ENCODE data around the gene FOXP2. TPM values are rescaled to one million over a fixed set of nuclear protein-coding genes. Genes with fewer than 3 reads are reported as not detected.

The FOXP2 gene
- total RNA-seq, 2 experiments from 2014 or later = not detected

DNA sequence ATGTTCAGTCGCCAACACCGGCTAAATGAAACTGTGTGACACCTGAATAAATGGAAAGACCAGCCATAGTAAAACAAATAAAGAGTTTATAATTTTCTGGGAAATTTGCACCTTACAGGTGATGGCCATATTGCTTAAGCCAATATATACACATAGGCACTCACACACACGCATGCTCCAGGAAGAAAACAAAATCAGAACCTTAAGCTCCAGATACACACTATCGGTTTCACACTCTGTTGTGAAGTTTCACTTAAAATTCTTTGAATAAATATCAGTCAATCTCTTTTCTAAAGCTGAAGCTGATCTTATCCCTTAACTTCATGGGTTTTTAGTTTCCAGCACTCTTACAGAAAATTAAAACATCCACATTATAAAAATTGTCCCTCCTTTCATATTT, 280.6 kb downstream of the FOXP2 start:
- Histone ChIP-seq H2AFZ (ENCODE audit: low read length) (no peak overlapping the region), H3K9me2 (ENCODE audit: insufficient read depth, low read length) (no peaks in the 10 kb centered on the region), H3K27ac (ENCODE audit: low read depth, low read length, poor library complexity, severe bottlenecking) (no peak overlapping the region), H3K9me3 (ENCODE audit: low read length) (no peaks in the 10 kb centered on the region), H3K4me1 (ENCODE audit: insufficient read depth, low read length, poor library complexity, severe bottlenecking) (no peaks in the 10 kb centered on the region), H4K20me1 (ENCODE audit: insufficient read depth, low read length) (no peaks in the 10 kb centered on the region), H3K4me2 (ENCODE audit: low read length) (no peak overlapping the region), H3K4me3 (ENCODE audit: low read depth, low read length, poor library complexity, severe bottlenecking) (no peak overlapping the region), H3K36me3 (ENCODE audit: insufficient read depth, low read length) (no peaks in the 10 kb centered on the region), H3K79me2 (ENCODE audit: insufficient read depth, low read depth, low read length) (no peaks in the 10 kb centered on the region)
- POLR2A ChIA-PET = no interaction called here
- intact Hi-C loops (cut with micrococcal nuclease; ENCODE audit: unreplicated experiment) = no loop called here
- CTCF ChIA-PET (ENCODE audit: unreplicated experiment) = no interaction called here
- no peak for TF ChIP-seq EZH2phosphoT487 (IDR thresholded peaks at IDR 0.05; ENCODE audit: borderline replicate concordance, low read depth, low read length)
- BruUV-seq (replicated peaks) = no TSS peak
- no peak for DNase-seq (ENCODE audit: low spot score)

- Histone ChIP-seq H4K20me1 (ENCODE audit: insufficient read depth, low read length) (no peaks in the 10 kb centered on the region), H3K27ac (ENCODE audit: low read depth, low read length, poor library complexity, severe bottlenecking) (no peak overlapping the region), H3K4me3 (ENCODE audit: low read depth, low read length, poor library complexity, severe bottlenecking) (no peak overlapping the region), H3K4me1 (ENCODE audit: insufficient read depth, low read length, poor library complexity, severe bottlenecking) (no peaks in the 10 kb centered on the region), H3K36me3 (ENCODE audit: insufficient read depth, low read length) (no peaks in the 10 kb centered on the region), H3K9me3 (ENCODE audit: low read length) (no peaks in the 10 kb centered on the region), H2AFZ (ENCODE audit: low read length) (no peak overlapping the region), H3K79me2 (ENCODE audit: insufficient read depth, low read depth, low read length) (no peaks in the 10 kb centered on the region), H3K9me2 (ENCODE audit: insufficient read depth, low read length) (no peaks in the 10 kb centered on the region), H3K4me2 (ENCODE audit: low read length) (no peak overlapping the region)
- intact Hi-C loops (cut with micrococcal nuclease; ENCODE audit: unreplicated experiment) = no loop called here
- ChIA-PET CTCF (ENCODE audit: unreplicated experiment) (no interaction called here), POLR2A (interaction anchor here (0.6 kb wide), 1 partner anchor 1028 kb away, joined by 3 read pairs; no protein-coding TSS in a partner anchor)
- no TSS peak for BruUV-seq (replicated peaks)
- no peak for DNase-seq (ENCODE audit: low spot score)
- TF ChIP-seq, protein P1, sequence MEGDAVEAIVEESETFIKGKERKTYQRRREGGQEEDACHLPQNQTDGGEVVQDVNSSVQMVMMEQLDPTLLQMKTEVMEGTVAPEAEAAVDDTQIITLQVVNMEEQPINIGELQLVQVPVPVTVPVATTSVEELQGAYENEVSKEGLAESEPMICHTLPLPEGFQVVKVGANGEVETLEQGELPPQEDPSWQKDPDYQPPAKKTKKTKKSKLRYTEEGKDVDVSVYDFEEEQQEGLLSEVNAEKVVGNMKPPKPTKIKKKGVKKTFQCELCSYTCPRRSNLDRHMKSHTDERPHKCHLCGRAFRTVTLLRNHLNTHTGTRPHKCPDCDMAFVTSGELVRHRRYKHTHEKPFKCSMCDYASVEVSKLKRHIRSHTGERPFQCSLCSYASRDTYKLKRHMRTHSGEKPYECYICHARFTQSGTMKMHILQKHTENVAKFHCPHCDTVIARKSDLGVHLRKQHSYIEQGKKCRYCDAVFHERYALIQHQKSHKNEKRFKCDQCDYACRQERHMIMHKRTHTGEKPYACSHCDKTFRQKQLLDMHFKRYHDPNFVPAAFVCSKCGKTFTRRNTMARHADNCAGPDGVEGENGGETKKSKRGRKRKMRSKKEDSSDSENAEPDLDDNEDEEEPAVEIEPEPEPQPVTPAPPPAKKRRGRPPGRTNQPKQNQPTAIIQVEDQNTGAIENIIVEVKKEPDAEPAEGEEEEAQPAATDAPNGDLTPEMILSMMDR (conservative IDR thresholded peaks at IDR 0.05; ENCODE audit: low read length) = no peak
- TF ChIP-seq EZH2phosphoT487 (IDR thresholded peaks at IDR 0.05; ENCODE audit: borderline replicate concordance, low read depth, low read length) = no peak
These were observed 285.8 kb downstream of the FOXP2 start for GRCh38 chr7:114700247-114700928.

- BruUV-seq (replicated peaks) = no TSS peak
- intact Hi-C loops (cut with micrococcal nuclease; ENCODE audit: unreplicated experiment) = no loop called here
- Histone ChIP-seq H4K20me1 (ENCODE audit: insufficient read depth, low read length) (no peaks in the 10 kb centered on the region), H3K27ac (ENCODE audit: low read depth, low read length, poor library complexity, severe bottlenecking) (no peak overlapping the region), H3K36me3 (ENCODE audit: insufficient read depth, low read length) (no peaks in the 10 kb centered on the region), H3K4me1 (ENCODE audit: insufficient read depth, low read length, poor library complexity, severe bottlenecking) (no peaks in the 10 kb centered on the region), H2AFZ (ENCODE audit: low read length) (no peak overlapping the region), H3K79me2 (ENCODE audit: insufficient read depth, low read depth, low read length) (no peaks in the 10 kb centered on the region), H3K4me3 (ENCODE audit: low read depth, low read length, poor library complexity, severe bottlenecking) (no peak overlapping the region), H3K4me2 (ENCODE audit: low read length) (no peak overlapping the region), H3K9me2 (ENCODE audit: insufficient read depth, low read length) (no peaks in the 10 kb centered on the region), H3K9me3 (ENCODE audit: low read length) (no peaks in the 10 kb centered on the region)
- ChIA-PET POLR2A (no interaction called here), CTCF (ENCODE audit: unreplicated experiment) (no interaction called here)
- TF ChIP-seq EZH2phosphoT487 (IDR thresholded peaks at IDR 0.05; ENCODE audit: borderline replicate concordance, low read depth, low read length) = no peak
- TF ChIP-seq, protein P1 (conservative IDR thresholded peaks at IDR 0.05; ENCODE audit: low read length) = no peak
- no peak for DNase-seq (ENCODE audit: low spot score)
These were observed 289.1 kb downstream of the FOXP2 start for GRCh38 chr7:114703677-114704076.

Data from OCI-LY7 (cell line).